Heart right ventricle (tissue), 16 donors: ENCODE data around the gene AMPD2. TPM values are rescaled to one million over a fixed set of nuclear protein-coding genes. Genes with fewer than 3 reads are reported as not detected.

Experiments
- ATAC-seq, 8 donors: fragments of 200-7000 bp; cut with Tn5 transposase; one replicate each; pipeline ENCODE4 v1.9.1; 2020; ENCODE audit warnings: mild to moderate bottlenecking in 8 of 8, moderate library complexity in 8 of 8, moderate number of reproducible peaks in 1 of 8
- DNase-seq, 2 donors: peaks; one replicate each; pipeline ENCODE4 v3.0.0-alpha.2; 2020
- H3K27ac ChIP-seq, 10 donors: fragments of 200-600 bp; sonication (generic) in 2 of 10; one replicate each; pipeline versions ENCODE4 v1.5.0 to v1.8.0; 2020 to 2022; ENCODE audit warnings: mild to moderate bottlenecking in 3 of 10
- H3K27me3 ChIP-seq, 7 donors: fragments of 200-600 bp; one replicate each; pipeline ENCODE4 v1.8.0; 2021 to 2022; ENCODE audit warnings: mild to moderate bottlenecking in 2 of 7
- H3K36me3 ChIP-seq, 9 donors: fragments of 200-600 bp; sonication (generic) in 1 of 9; one replicate each; pipeline versions ENCODE4 v1.5.0 to v1.8.0; 2020 to 2022; ENCODE audit warnings: mild to moderate bottlenecking in 2 of 9
- H3K4me1 ChIP-seq, 9 donors: fragments of 200-600 bp; sonication (generic) in 1 of 9; one replicate each; pipeline versions ENCODE4 v1.5.0 to v1.8.0; 2020 to 2022; ENCODE audit warnings: mild to moderate bottlenecking in 4 of 9
- H3K4me3 ChIP-seq, 10 donors: fragments of 200-600 bp; sonication (generic) in 2 of 10; one replicate each; pipeline versions ENCODE4 v1.5.0 to v1.8.0; 2020 to 2022; ENCODE audit warnings: mild to moderate bottlenecking in 7 of 10, moderate library complexity in 2 of 10
- H3K9me3 ChIP-seq, 11 donors: fragments of 200-600 bp in 10 of 11; sonication (generic) in 2 of 11; one replicate each; pipeline versions ENCODE4 v1.5.0 to v1.8.0; 2013 to 2022; ENCODE audit warnings: mild to moderate bottlenecking in 2 of 11, control low read depth in 1 of 11, moderate library complexity in 1 of 11
- WGBS, 2 donors: extraction: QIAGEN DNeasy Blood & Tissue Kit; methylation state at CpG; one replicate each; pipeline ENCODE4 v1.1.7; 2013; ENCODE audit warnings: inconsistent platforms in 1 of 2; 5-methylcytosine and 5-hydroxymethylcytosine counted together
- intact Hi-C, 10 donors: fragments of 100-400 bp; cut with DNase I; formaldehyde crosslinking; loops; one replicate each; pipeline versions ENCODE4 v1.11.1 to v1.14.2; 2022
- polyA plus RNA-seq, 2 donors: library from polyadenylated mRNA; stranded (reverse); fragments of 200-250 nt; gene quantifications; one replicate each; pipeline ENCODE4 v1.2.3, GENCODE V29; 2013
- total RNA-seq, 10 donors: library from RNA; stranded (reverse); fragmentation: NEBNext Ultra II Directional in 3 of 10; extraction: Animal tissue kit (Norgen Biotek cat#: 25700) in 3 of 10; gene quantifications; one replicate each; pipeline versions ENCODE4 v1.2.1 to v1.2.4, GENCODE V29; 2021 to 2023
- TF ChIP-seq, protein P1 (sequence below), 9 donors: fragments of 200-600 bp; sonication (generic) in 2 of 9; IDR thresholded peaks; one replicate each; pipeline versions ENCODE4 v1.5.0 to v1.8.0; 2021 to 2022; ENCODE audit warnings: antibody characterized with exemption in 9 of 9, mild to moderate bottlenecking in 5 of 9, moderate library complexity in 1 of 9
- donor health status: Arrhythmogenic right ventricular cardiomyopathy.
- donor health status: ischemic (EF 13 %, LVEDD 7.1; RV severe dilation, severe dysfunction).
- donor health status: healthy with polysubstance abuse.
- donor health status: DM: no; HTN: yes; CAD: no.
- donor health status: DM: no; HTN: no; CAD: no.
- donor health status: ischemic (EF 25% LVEDD 6.9; RV normal size, moderate dysfunction).
- donor health status: ischemic (EF 25% LVEDD 5.7; RV mildly dilated, moderate dysfunction).
- donor health status: healthy.
- donor health status: DM: yes; HTN: yes; CAD: no.
- donor health status: Ischemic cardiomyopathy.
- donor health status: ischemic (EF 35%, LVEDD 5.7; RV mildly dilated, moderate dysfunction).
- donor health status: nonischemic (EF 11% LVEDD 7.7; RV severe dilation, severe dysfunction).
- donor health status: DM: yes; HTN: yes; CAD: no.
- donor health status: PGD.
- donor health status: ischemic (EF 29% LVEDD 5.4; RV normal size, mild dysfunction).
- donor health status: nonischemic (EF 23%, LVEDD 6.1; RV moderate dilation, normal function).

The AMPD2 gene
- total and polyA plus RNA-seq, 12 donors, result 6.4 to 18.2 (median 11.5) TPM

DNA sequence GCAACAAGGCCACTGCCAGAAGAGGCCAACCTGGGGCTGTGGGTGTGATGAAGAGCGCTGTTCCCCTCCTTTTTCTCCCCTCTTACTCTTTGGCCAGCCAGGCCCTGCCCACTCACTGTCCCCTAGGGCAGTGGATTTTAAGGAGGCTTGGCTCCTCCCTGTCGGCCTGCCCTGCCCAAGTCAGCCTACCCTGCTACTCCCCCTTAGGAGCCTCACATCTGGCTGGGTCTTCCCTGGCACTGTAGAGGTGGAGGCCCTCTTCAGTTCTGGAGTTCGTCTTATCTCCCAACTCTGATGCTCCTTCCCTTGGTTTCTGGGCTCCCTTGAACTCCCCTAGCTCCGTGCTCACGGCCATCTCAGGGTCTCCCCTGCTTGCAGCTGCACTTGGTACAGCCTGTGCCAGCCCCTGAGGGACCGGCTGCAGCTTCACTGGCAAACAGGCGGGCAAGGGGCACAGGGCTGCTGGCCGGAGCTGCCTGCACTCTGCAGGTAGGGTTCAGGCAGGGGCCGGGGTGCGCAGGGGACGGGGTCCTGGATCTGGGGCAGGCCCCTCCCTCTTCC lies 4.0 kb downstream of the AMPD2 start:
- ATAC-seq, result no peak
- no peak for DNase-seq
- peak overlapping the region in 2 of 10 donors; percentile 9 to 97 for H3K27ac ChIP-seq
- intact Hi-C loops, result loop anchor here in 1 of 10 donors (5.0 kb wide), 1 partner anchor 76 kb away; the partner anchor contains the start of gene GNAI3
- peak overlapping the region in 1 of 10 donors; percentile 8 for H3K4me3 ChIP-seq
- H3K27me3 ChIP-seq, result no peaks in the 10 kb centered on the region
- peaks cover 0 to 30% (median 11%) of the 10 kb centered on the region in 9 donors for H3K36me3 ChIP-seq
- no peaks in the 10 kb centered on the region for H3K9me3 ChIP-seq
- peaks cover 9 to 63% (median 49%) of the 10 kb centered on the region in 9 donors for H3K4me1 ChIP-seq
- TF ChIP-seq, protein P1, sequence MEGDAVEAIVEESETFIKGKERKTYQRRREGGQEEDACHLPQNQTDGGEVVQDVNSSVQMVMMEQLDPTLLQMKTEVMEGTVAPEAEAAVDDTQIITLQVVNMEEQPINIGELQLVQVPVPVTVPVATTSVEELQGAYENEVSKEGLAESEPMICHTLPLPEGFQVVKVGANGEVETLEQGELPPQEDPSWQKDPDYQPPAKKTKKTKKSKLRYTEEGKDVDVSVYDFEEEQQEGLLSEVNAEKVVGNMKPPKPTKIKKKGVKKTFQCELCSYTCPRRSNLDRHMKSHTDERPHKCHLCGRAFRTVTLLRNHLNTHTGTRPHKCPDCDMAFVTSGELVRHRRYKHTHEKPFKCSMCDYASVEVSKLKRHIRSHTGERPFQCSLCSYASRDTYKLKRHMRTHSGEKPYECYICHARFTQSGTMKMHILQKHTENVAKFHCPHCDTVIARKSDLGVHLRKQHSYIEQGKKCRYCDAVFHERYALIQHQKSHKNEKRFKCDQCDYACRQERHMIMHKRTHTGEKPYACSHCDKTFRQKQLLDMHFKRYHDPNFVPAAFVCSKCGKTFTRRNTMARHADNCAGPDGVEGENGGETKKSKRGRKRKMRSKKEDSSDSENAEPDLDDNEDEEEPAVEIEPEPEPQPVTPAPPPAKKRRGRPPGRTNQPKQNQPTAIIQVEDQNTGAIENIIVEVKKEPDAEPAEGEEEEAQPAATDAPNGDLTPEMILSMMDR (IDR thresholded peaks at IDR 0.05), result no peak
- 78% methylated on average over 11 of the region's 11 CpGs for WGBS, 2 donors

- ATAC-seq (no peak), DNase-seq (no peak)
- intact Hi-C loops, result loop anchor here in 5 of 10 donors (5.0 kb wide), 2 partner anchors 77 to 82 kb away; partner anchors contain the start of gene GNAI3 (in 3 of the 5)
- H3K9me3 ChIP-seq, result no peaks in the 10 kb centered on the region
- TF ChIP-seq, protein P1 (IDR thresholded peaks at IDR 0.05), result no peak
- peaks cover 0 to 37% (median 16%) of the 10 kb centered on the region in 9 donors for H3K36me3 ChIP-seq
- WGBS, 2 donors, result 73 to 77% methylated on average over 17 of the region's 17 CpGs
- H3K27ac ChIP-seq, result peak overlapping the region in 2 of 10 donors; percentile 26 to 36
- peaks cover 9 to 57% (median 41%) of the 10 kb centered on the region in 9 donors for H3K4me1 ChIP-seq
- peak overlapping the region in 1 of 10 donors; percentile 8 for H3K4me3 ChIP-seq
- H3K27me3 ChIP-seq, result no peaks in the 10 kb centered on the region
Measured at GRCh38 chr1:109624201-109625010, 4.8 kb downstream of the AMPD2 start.

- no peaks in the 10 kb centered on the region for H3K9me3 ChIP-seq
- no peak overlapping the region for H3K27ac ChIP-seq
- ATAC-seq, result no peak
- peaks cover 9 to 49% (median 35%) of the 10 kb centered on the region in 9 donors for H3K4me1 ChIP-seq
- intact Hi-C loops, result loop anchor here in 4 of 10 donors (5.0 kb wide), 2 partner anchors 78 to 83 kb away; partner anchors contain the start of gene GNAI3 (in 2 of the 4)
- WGBS, 2 donors, result 78 to 85% methylated on average over 16 of the region's 16 CpGs
- H3K27me3 ChIP-seq, result no peaks in the 10 kb centered on the region
- no peak for DNase-seq
- TF ChIP-seq, protein P1 (IDR thresholded peaks at IDR 0.05), result no peak
- no peak overlapping the region for H3K4me3 ChIP-seq
- peaks cover 0 to 45% (median 22%) of the 10 kb centered on the region in 9 donors for H3K36me3 ChIP-seq
Measured at GRCh38 chr1:109625176-109625575, 5.5 kb downstream of the AMPD2 start.
